Small intestine (tissue), 7 donors: ENCODE data around the gene DNMT3A. TPM values are rescaled to one million over a fixed set of nuclear protein-coding genes. Genes with fewer than 3 reads are reported as not detected.

Experiments used
- DNase-seq, 2 donors: peaks; one replicate each; pipeline versions ENCODE4 v3.0.0 to v3.0.0-alpha.2; 2013
- FAIRE-seq: peaks from 2 replicates; lab custom pipeline; 2012; peaks lifted over from hg19 to GRCh38; lab: Jason Lieb, UNC
- H3K27ac ChIP-seq, 3 donors: one replicate each; pipeline ENCODE4 v1.5.1; 2013; ENCODE audit warnings: low read length in 2 of 3, mild to moderate bottlenecking in 2 of 3, control low read depth in 1 of 3, inconsistent platforms in 1 of 3, low read depth in 1 of 3, moderate library complexity in 1 of 3
- H3K27me3 ChIP-seq, 3 donors: one replicate each; pipeline ENCODE4 v1.6.1; 2013; ENCODE audit warnings: low read length in 3 of 3, inconsistent platforms in 1 of 3; ENCODE audit not compliant: control insufficient read depth in 3 of 3, insufficient read depth in 3 of 3
- H3K36me3 ChIP-seq, 3 donors: one replicate each; pipeline ENCODE4 v1.6.1; 2013; ENCODE audit warnings: low read length in 3 of 3, inconsistent platforms in 1 of 3, low read depth in 1 of 3, mild to moderate bottlenecking in 1 of 3, moderate library complexity in 1 of 3; ENCODE audit not compliant: control insufficient read depth in 3 of 3, insufficient read depth in 2 of 3
- H3K4me1 ChIP-seq, 3 donors: one replicate each; pipeline ENCODE4 v1.6.1; 2013; ENCODE audit warnings: low read length in 2 of 3, inconsistent platforms in 1 of 3, low read depth in 1 of 3, mild to moderate bottlenecking in 1 of 3, moderate library complexity in 1 of 3; ENCODE audit not compliant: control insufficient read depth in 3 of 3, insufficient read depth in 2 of 3
- H3K4me3 ChIP-seq, 3 donors: one replicate each; pipeline ENCODE4 v1.5.1; 2013; ENCODE audit warnings: low read length in 3 of 3, control low read depth in 1 of 3, inconsistent platforms in 1 of 3, low read depth in 1 of 3, mild to moderate bottlenecking in 1 of 3, moderate library complexity in 1 of 3
- H3K9me3 ChIP-seq, 2 donors: one replicate each; pipeline ENCODE4 v1.6.1; 2013; ENCODE audit warnings: low read depth in 1 of 2, low read length in 1 of 2; ENCODE audit not compliant: control insufficient read depth in 2 of 2, insufficient read depth in 1 of 2
- WGBS, 3 donors: extraction: QIAGEN DNeasy Blood & Tissue Kit; methylation state at CpG; one replicate each; pipeline ENCODE4 v1.1.7; 2013; 5-methylcytosine and 5-hydroxymethylcytosine counted together
- polyA plus RNA-seq, 4 donors: library from polyadenylated mRNA; stranded (reverse) in 3 of 4; unstranded in 1 of 4; fragments of 200-250 nt in 3 of 4; fragments of 120-200 nt in 1 of 4; gene quantifications; one replicate each; pipeline versions ENCODE4 v1.2.1 to v1.2.3, GENCODE V29; 2013
- donor health status: healthy with polysubstance abuse.
- donor health status: control.
- donor health status: control.
- donor health status: Bipolar disorder and iron deficiency.
- donor health status: healthy.

Gene DNMT3A
- polyA plus RNA-seq, 4 donors: 3.4 to 51.2 (median 9.7) TPM

GRCh38 chr2:25187729-25188350, 153.9 kb downstream of the DNMT3A start:
- DNase-seq: peak; percentile 71 to 87
- FAIRE-seq: no peak
- no peaks in the 10 kb centered on the region for H3K36me3 ChIP-seq
- peaks cover 0 to 3% of the 10 kb centered on the region in 2 donors for H3K9me3 ChIP-seq
- H3K27me3 ChIP-seq: no peaks in the 10 kb centered on the region
- H3K4me3 ChIP-seq: no peak overlapping the region
- 32 to 60% (median 46%) methylated on average over 11 of the region's 11 CpGs for WGBS, 3 donors
- peaks cover 0 to 10% (median 0%) of the 10 kb centered on the region in 3 donors for H3K4me1 ChIP-seq
- H3K27ac ChIP-seq: no peak overlapping the region

GRCh38 chr2:25184254-25184653, 157.5 kb downstream of the DNMT3A start:
- H3K9me3 ChIP-seq: peaks cover 0 to 3% of the 10 kb centered on the region in 2 donors
- WGBS, 3 donors: 41 to 55% (median 45%) methylated on average over 5 of the region's 5 CpGs
- no peak overlapping the region for H3K27ac ChIP-seq
- peaks cover 0 to 10% (median 0%) of the 10 kb centered on the region in 3 donors for H3K4me1 ChIP-seq
- no peaks in the 10 kb centered on the region for H3K27me3 ChIP-seq
- DNase-seq (peak in 1 of 2 donors; percentile 50), FAIRE-seq (no peak)
- no peaks in the 10 kb centered on the region for H3K36me3 ChIP-seq
- H3K4me3 ChIP-seq: no peak overlapping the region

GRCh38 chr2:25178976-25179375, 162.7 kb downstream of the DNMT3A start:
- Histone ChIP-seq H3K4me3 (no peak overlapping the region), H3K9me3 (no peaks in the 10 kb centered on the region), H3K36me3 (no peaks in the 10 kb centered on the region), H3K27me3 (peaks cover 0 to 2% (median 0%) of the 10 kb centered on the region in 3 donors), H3K4me1 (peaks cover 0 to 5% (median 0%) of the 10 kb centered on the region in 3 donors), H3K27ac (no peak overlapping the region)
- WGBS, 3 donors: 85 to 87% (median 87%) methylated on average over 9 to 10 of the region's 10 CpGs
- FAIRE-seq (no peak), DNase-seq (no peak)

Other genes with a start within 250 kb of the DNMT3A start
- 1 to 10 TPM in 2 of 4 donors, under 1 TPM in 2; 0.67 to 3.7 (median 1.9) TPM for gene POMC, start 173.3 kb downstream of the DNMT3A start, polyA plus RNA-seq